Measurements from ENCODE around the gene PEX11G.

PEX11G gene

GRCh38 chr19:7469669-7470285 lies 19.1 kb downstream of the PEX11G start:
- H3K4me3 ChIP-seq (ENCODE audit: low read depth, low read length): no peak overlapping the region
- TF ChIP-seq, protein P1, sequence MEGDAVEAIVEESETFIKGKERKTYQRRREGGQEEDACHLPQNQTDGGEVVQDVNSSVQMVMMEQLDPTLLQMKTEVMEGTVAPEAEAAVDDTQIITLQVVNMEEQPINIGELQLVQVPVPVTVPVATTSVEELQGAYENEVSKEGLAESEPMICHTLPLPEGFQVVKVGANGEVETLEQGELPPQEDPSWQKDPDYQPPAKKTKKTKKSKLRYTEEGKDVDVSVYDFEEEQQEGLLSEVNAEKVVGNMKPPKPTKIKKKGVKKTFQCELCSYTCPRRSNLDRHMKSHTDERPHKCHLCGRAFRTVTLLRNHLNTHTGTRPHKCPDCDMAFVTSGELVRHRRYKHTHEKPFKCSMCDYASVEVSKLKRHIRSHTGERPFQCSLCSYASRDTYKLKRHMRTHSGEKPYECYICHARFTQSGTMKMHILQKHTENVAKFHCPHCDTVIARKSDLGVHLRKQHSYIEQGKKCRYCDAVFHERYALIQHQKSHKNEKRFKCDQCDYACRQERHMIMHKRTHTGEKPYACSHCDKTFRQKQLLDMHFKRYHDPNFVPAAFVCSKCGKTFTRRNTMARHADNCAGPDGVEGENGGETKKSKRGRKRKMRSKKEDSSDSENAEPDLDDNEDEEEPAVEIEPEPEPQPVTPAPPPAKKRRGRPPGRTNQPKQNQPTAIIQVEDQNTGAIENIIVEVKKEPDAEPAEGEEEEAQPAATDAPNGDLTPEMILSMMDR (IDR thresholded peaks at IDR 0.05; ENCODE audit: low read depth, low read length): no peak
- TF ChIP-seq MYC (IDR thresholded peaks at IDR 0.05; ENCODE audit: low read depth, low read length) (no peak), MAX (IDR thresholded peaks at IDR 0.05; ENCODE audit: low read depth, low read length) (no peak), POLR2A (IDR thresholded peaks at IDR 0.05; ENCODE audit: extremely low read depth, insufficient read length) (no peak)
- DNase-seq (ENCODE audit: low read depth): no peak

DNA sequence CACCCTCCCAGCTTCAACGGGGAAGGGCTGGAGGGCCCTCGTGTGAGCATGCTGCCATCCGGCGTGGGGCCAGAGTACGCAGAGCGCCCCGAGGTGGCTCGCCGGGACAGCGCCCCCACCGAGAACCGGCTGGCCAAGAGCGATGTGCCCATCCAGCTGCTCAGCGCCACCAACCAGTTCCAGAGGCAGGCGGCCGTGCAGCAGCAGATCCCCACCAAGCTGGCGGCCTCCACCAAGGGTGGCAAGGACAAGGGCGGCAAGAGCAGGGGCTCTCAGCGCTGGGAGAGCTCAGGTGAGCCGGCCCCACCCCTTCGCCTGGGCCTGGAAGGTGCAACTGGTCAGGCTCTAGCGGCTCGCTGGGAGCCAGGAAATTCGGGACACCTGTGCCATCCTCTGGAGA lies 20.0 kb downstream of the PEX11G start:
- TF ChIP-seq MYC (IDR thresholded peaks at IDR 0.05; ENCODE audit: low read depth, low read length) (no peak), MAX (IDR thresholded peaks at IDR 0.05; ENCODE audit: low read depth, low read length) (no peak), POLR2A (IDR thresholded peaks at IDR 0.05; ENCODE audit: extremely low read depth, insufficient read length) (no peak)
- TF ChIP-seq, protein P1 (IDR thresholded peaks at IDR 0.05; ENCODE audit: low read depth, low read length): no peak
- H3K4me3 ChIP-seq (ENCODE audit: low read depth, low read length): no peak overlapping the region
- DNase-seq (ENCODE audit: low read depth): no peak

- no peak overlapping the region for H3K4me3 ChIP-seq (ENCODE audit: low read depth, low read length)
- no peak for DNase-seq (ENCODE audit: low read depth)
- TF ChIP-seq MYC (IDR thresholded peaks at IDR 0.05; ENCODE audit: low read depth, low read length) (no peak), MAX (IDR thresholded peaks at IDR 0.05; ENCODE audit: low read depth, low read length) (no peak), POLR2A (IDR thresholded peaks at IDR 0.05; ENCODE audit: extremely low read depth, insufficient read length) (no peak)
- TF ChIP-seq, protein P1 (IDR thresholded peaks at IDR 0.05; ENCODE audit: low read depth, low read length): no peak
Measured at GRCh38 chr19:7467009-7467989, 21.5 kb downstream of the PEX11G start.

DNA sequence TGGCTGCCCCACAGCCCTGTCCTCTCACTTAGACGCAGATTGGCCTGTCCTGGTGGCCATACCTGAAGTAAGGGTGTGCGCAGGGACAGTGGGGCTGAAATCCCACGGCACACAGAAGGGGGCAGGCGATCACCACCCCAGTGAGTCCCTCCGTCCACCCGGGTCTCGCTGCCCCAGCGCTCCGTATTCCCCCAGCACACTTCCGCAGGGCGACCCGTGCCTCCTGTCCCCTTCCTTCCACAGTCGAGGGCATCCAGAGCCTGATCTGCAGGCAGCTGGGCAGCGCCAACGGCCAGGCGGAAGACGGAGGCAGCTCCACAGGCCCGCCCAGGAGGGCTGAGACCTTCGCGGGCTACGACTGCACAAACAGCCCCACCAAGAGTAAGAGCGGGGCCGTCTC lies 25.3 kb downstream of the PEX11G start:
- no peak overlapping the region for H3K4me3 ChIP-seq (ENCODE audit: low read depth, low read length)
- no peak for DNase-seq (ENCODE audit: low read depth)
- TF ChIP-seq, protein P1 (IDR thresholded peaks at IDR 0.05; ENCODE audit: low read depth, low read length): no peak
- TF ChIP-seq MAX (IDR thresholded peaks at IDR 0.05; ENCODE audit: low read depth, low read length) (no peak), POLR2A (IDR thresholded peaks at IDR 0.05; ENCODE audit: extremely low read depth, insufficient read length) (no peak)

GRCh38 chr19:7461841-7462629 lies 26.8 kb downstream of the PEX11G start:
- H3K4me3 ChIP-seq (ENCODE audit: low read depth, low read length): no peak overlapping the region
- no peak for DNase-seq (ENCODE audit: low read depth)
- no peak for TF ChIP-seq POLR2A (IDR thresholded peaks at IDR 0.05; ENCODE audit: extremely low read depth, insufficient read length)
- TF ChIP-seq MAX (IDR thresholded peaks at IDR 0.05; ENCODE audit: low read depth, low read length): no peak
- TF ChIP-seq, protein P1 (IDR thresholded peaks at IDR 0.05; ENCODE audit: low read depth, low read length): no peak
- no peak for TF ChIP-seq MYC (IDR thresholded peaks at IDR 0.05; ENCODE audit: low read depth, low read length)
